HepG2 (cell line): Measurements from ENCODE around the gene NCKIPSD. TPM values are rescaled to one million over a fixed set of nuclear protein-coding genes. Genes with fewer than 3 reads are reported as not detected.

ENCODE experiments used
- ADNP ChIP-seq: sonication (generic); formaldehyde crosslinking; IDR thresholded peaks from 2 replicates; pipeline ENCODE4 v1.4.0; 2020; ENCODE audit warnings: missing genetic modification reagents
- ELF1 ChIP-seq: sonication (generic); formaldehyde crosslinking; IDR thresholded peaks from 2 replicates; pipeline ENCODE4 v1.4.0; 2020; ENCODE audit warnings: missing genetic modification reagents
- FIP1L1 ChIP-seq: fragments of 200-400 bp; formaldehyde crosslinking; IDR thresholded peaks from 2 replicates; pipeline ENCODE4 v1.6.1; 2018; ENCODE audit warnings: low read depth, mild to moderate bottlenecking, low read length, moderate library complexity, borderline replicate concordance; ENCODE audit not compliant: insufficient read depth
- GFI1 ChIP-seq: sonication (generic); formaldehyde crosslinking; IDR thresholded peaks from 2 replicates; pipeline ENCODE4 v1.5.0; 2020; ENCODE audit warnings: missing genetic modification reagents, mild to moderate bottlenecking, borderline replicate concordance
- KLF9 ChIP-seq: IDR thresholded peaks from 2 replicates; pipeline ENCODE4 v1.6.1; 2016; ENCODE audit warnings: low read depth
- MYC ChIP-seq: sonication (generic); formaldehyde crosslinking; IDR thresholded peaks from 2 replicates; pipeline ENCODE4 v1.9.0; 2021; ENCODE audit warnings: missing genetic modification reagents, borderline replicate concordance
- NR2F6 ChIP-seq, 2 experiments: IDR thresholded peaks; 2 replicates each; pipeline ENCODE4 v1.6.1; 2016; ENCODE audit warnings: antibody characterized with exemption in 1 of 2, mild to moderate bottlenecking in 1 of 2
- PCBP1 ChIP-seq: fragments of 200-400 bp; formaldehyde crosslinking; IDR thresholded peaks from 2 replicates; pipeline ENCODE4 v1.6.1; 2017; ENCODE audit warnings: mild to moderate bottlenecking, low read depth, low read length, borderline replicate concordance
- SATB2 ChIP-seq: sonication (generic); formaldehyde crosslinking; IDR thresholded peaks from 2 replicates; pipeline ENCODE4 v1.5.0; 2020; ENCODE audit warnings: missing genetic modification reagents
- ZNF766 ChIP-seq: sonication (generic); formaldehyde crosslinking; IDR thresholded peaks from 2 replicates; pipeline ENCODE4 v1.5.0; 2020; ENCODE audit warnings: missing genetic modification reagents, borderline replicate concordance
- ZSCAN25 ChIP-seq: sonication (generic); formaldehyde crosslinking; IDR thresholded peaks from 2 replicates; pipeline ENCODE4 v1.8.0; 2022; ENCODE audit warnings: mild to moderate bottlenecking, missing genetic modification reagents
- polyA plus RNA-seq, 8 experiments: library from polyadenylated mRNA; depleted of rRNA in 3 of 8; stranded (reverse) in 7 of 8; unstranded in 1 of 8; fragments of >200 nt; fragmentation: Illumina TruSeq in 4 of 8; extraction: Trizol in 4 of 8; gene quantifications; 2 replicates each; pipeline versions ENCODE4 v1.2.1 to v1.2.3, GENCODE V29; 2011 to 2016; ENCODE audit warnings: low read depth in 4 of 8, missing spikeins in 1 of 8, mixed read lengths in 1 of 8; ENCODE audit not compliant: insufficient read depth in 1 of 8
- total RNA-seq, 5 experiments: library from RNA; depleted of rRNA; stranded (reverse); fragments of >200 nt; fragmentation: Illumina TruSeq; extraction: Trizol; gene quantifications; 2 replicates each; pipeline ENCODE4 v1.2.3, GENCODE V29; 2016; ENCODE audit warnings: low read depth in 1 of 5
- TF ChIP-seq, protein P1 (sequence below): sonication (generic); formaldehyde crosslinking; IDR thresholded peaks from 2 replicates; pipeline ENCODE4 v1.5.0; 2020; ENCODE audit warnings: mild to moderate bottlenecking, missing genetic modification reagents, borderline replicate concordance
- TF ChIP-seq, protein P2 (sequence below): sonication (generic); formaldehyde crosslinking; conservative IDR thresholded peaks from 2 replicates; pipeline ENCODE4 v1.4.0; 2020; ENCODE audit warnings: mild to moderate bottlenecking, missing genetic modification reagents, moderate library complexity
- TF ChIP-seq, protein P3 (sequence below): sonication (generic); IDR thresholded peaks from 2 replicates; pipeline ENCODE4 v1.6.1; 2016; ENCODE audit warnings: low read depth, borderline replicate concordance

NCKIPSD gene
- total and polyA plus RNA-seq, 2 of the 13 experiments (the other 11 are each of a cell fraction or from before 2014, with no cell fraction given): 13.5 to 35.2 TPM

DNA sequence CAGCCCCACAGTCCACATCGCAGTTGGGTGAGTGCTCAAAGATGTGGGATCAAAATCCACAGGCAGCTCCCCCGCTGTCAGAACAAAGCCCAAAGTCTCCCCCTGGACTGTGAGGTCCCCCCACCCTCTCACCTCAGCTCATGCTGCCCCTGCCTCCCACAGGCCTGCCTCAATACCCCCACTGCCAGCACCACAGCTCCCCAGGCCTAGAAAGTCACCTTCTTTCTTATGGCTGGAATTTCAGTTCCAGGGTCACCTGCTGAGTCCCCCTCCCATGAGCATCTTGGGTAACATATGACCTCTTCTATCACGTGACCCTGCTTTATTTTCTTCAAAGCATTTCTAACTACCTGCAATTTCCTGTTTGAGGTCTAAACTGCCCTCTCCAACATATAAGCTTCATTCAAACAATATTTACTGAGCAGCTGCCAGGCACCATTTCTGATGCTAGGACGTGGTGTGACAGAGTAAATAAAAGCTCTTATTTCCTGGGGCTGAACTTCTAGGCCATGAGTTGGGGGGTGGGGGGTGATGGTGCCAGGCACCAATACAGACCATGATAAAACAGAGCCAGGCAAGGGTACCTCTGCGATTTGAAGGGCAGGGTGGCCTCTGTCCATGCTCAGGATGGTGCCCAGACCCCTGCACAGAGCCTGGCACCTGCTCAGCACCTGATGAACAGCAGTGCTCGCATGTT, 61.7 kb downstream of the NCKIPSD start (continued):
- TF ChIP-seq, protein P1, sequence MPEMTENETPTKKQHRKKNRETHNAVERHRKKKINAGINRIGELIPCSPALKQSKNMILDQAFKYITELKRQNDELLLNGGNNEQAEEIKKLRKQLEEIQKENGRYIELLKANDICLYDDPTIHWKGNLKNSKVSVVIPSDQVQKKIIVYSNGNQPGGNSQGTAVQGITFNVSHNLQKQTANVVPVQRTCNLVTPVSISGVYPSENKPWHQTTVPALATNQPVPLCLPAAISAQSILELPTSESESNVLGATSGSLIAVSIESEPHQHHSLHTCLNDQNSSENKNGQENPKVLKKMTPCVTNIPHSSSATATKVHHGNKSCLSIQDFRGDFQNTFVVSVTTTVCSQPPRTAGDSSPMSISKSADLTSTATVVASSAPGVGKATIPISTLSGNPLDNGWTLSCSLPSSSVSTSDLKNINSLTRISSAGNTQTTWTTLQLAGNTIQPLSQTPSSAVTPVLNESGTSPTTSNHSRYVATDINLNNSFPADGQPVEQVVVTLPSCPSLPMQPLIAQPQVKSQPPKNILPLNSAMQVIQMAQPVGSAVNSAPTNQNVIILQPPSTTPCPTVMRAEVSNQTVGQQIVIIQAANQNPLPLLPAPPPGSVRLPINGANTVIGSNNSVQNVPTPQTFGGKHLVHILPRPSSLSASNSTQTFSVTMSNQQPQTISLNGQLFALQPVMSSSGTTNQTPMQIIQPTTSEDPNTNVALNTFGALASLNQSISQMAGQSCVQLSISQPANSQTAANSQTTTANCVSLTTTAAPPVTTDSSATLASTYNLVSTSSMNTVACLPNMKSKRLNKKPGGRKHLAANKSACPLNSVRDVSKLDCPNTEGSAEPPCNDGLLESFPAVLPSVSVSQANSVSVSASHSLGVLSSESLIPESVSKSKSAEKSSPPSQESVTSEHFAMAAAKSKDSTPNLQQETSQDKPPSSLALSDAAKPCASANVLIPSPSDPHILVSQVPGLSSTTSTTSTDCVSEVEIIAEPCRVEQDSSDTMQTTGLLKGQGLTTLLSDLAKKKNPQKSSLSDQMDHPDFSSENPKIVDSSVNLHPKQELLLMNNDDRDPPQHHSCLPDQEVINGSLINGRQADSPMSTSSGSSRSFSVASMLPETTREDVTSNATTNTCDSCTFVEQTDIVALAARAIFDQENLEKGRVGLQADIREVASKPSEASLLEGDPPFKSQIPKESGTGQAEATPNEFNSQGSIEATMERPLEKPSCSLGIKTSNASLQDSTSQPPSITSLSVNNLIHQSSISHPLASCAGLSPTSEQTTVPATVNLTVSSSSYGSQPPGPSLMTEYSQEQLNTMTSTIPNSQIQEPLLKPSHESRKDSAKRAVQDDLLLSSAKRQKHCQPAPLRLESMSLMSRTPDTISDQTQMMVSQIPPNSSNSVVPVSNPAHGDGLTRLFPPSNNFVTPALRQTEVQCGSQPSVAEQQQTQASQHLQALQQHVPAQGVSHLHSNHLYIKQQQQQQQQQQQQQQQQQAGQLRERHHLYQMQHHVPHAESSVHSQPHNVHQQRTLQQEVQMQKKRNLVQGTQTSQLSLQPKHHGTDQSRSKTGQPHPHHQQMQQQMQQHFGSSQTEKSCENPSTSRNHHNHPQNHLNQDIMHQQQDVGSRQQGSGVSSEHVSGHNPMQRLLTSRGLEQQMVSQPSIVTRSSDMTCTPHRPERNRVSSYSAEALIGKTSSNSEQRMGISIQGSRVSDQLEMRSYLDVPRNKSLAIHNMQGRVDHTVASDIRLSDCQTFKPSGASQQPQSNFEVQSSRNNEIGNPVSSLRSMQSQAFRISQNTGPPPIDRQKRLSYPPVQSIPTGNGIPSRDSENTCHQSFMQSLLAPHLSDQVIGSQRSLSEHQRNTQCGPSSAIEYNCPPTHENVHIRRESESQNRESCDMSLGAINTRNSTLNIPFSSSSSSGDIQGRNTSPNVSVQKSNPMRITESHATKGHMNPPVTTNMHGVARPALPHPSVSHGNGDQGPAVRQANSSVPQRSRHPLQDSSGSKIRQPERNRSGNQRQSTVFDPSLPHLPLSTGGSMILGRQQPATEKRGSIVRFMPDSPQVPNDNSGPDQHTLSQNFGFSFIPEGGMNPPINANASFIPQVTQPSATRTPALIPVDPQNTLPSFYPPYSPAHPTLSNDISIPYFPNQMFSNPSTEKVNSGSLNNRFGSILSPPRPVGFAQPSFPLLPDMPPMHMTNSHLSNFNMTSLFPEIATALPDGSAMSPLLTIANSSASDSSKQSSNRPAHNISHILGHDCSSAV (CRISPR knock-in tag): no peak
- TF ChIP-seq, protein P2, sequence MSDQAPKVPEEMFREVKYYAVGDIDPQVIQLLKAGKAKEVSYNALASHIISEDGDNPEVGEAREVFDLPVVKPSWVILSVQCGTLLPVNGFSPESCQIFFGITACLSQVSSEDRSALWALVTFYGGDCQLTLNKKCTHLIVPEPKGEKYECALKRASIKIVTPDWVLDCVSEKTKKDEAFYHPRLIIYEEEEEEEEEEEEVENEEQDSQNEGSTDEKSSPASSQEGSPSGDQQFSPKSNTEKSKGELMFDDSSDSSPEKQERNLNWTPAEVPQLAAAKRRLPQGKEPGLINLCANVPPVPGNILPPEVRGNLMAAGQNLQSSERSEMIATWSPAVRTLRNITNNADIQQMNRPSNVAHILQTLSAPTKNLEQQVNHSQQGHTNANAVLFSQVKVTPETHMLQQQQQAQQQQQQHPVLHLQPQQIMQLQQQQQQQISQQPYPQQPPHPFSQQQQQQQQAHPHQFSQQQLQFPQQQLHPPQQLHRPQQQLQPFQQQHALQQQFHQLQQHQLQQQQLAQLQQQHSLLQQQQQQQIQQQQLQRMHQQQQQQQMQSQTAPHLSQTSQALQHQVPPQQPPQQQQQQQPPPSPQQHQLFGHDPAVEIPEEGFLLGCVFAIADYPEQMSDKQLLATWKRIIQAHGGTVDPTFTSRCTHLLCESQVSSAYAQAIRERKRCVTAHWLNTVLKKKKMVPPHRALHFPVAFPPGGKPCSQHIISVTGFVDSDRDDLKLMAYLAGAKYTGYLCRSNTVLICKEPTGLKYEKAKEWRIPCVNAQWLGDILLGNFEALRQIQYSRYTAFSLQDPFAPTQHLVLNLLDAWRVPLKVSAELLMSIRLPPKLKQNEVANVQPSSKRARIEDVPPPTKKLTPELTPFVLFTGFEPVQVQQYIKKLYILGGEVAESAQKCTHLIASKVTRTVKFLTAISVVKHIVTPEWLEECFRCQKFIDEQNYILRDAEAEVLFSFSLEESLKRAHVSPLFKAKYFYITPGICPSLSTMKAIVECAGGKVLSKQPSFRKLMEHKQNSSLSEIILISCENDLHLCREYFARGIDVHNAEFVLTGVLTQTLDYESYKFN (CRISPR knock-in tag): peak; percentile 95
- TF ChIP-seq ADNP (CRISPR knock-in tag) (no peak), ZNF766 (no peak), SATB2 (CRISPR knock-in tag) (no peak), ZSCAN25 (CRISPR knock-in tag) (no peak), KLF9 (no peak), MYC (CRISPR knock-in tag) (no peak), GFI1 (CRISPR knock-in tag) (0 out of 2 replicates have a peak, but pooled peaks have one; percentile 35), ELF1 (CRISPR knock-in tag) (peak; percentile 64), PCBP1 (no peak), NR2F6 (IDR thresholded peaks at IDR 0.05) (peak; percentile 85), NR2F6 (CRISPR knock-in tag; IDR thresholded peaks at IDR 0.05) (peak; percentile 83), FIP1L1 (no peak)
- TF ChIP-seq, protein P3, sequence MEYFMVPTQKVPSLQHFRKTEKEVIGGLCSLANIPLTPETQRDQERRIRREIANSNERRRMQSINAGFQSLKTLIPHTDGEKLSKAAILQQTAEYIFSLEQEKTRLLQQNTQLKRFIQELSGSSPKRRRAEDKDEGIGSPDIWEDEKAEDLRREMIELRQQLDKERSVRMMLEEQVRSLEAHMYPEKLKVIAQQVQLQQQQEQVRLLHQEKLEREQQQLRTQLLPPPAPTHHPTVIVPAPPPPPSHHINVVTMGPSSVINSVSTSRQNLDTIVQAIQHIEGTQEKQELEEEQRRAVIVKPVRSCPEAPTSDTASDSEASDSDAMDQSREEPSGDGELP: peak; percentile 76
